C4-2B (cell line): ENCODE results near the gene URI1.

Experiments
- CTCF ChIP-seq: fragments of 450-650 bp; conservative IDR thresholded peaks from 2 replicates; pipeline ENCODE4 v1.5.1; 2017; ENCODE audit warnings: mild to moderate bottlenecking
- ZFX ChIP-seq: fragments of 450-650 bp; IDR thresholded peaks from 2 replicates; pipeline ENCODE4 v1.6.1; 2017

- TF ChIP-seq CTCF (no peak), ZFX (no peak)
Measured at GRCh38 chr19:29988351-29988750, 46.3 kb downstream of the URI1 start.
